Vagina (tissue), 2 donors: ENCODE data around the gene CENPU.

Source experiments
- CTCF ChIP-seq, 3 experiments: fragments of 450-650 bp in 2 of 3; fragments of 200-600 bp in 1 of 3; sonication (generic) in 1 of 3; IDR thresholded peaks; one replicate each; pipeline ENCODE4 v1.5.1; 2017 to 2019; ENCODE audit warnings: antibody characterized with exemption in 3 of 3, mild to moderate bottlenecking in 2 of 3, moderate library complexity in 2 of 3
- POLR2A ChIP-seq, 2 donors: fragments of 450-650 bp; IDR thresholded peaks; one replicate each; pipeline ENCODE4 v1.6.1; 2017; ENCODE audit warnings: antibody characterized with exemption in 2 of 2, mild to moderate bottlenecking in 2 of 2, moderate library complexity in 2 of 2
- POLR2AphosphoS5 ChIP-seq, 2 donors: sonication (generic); formaldehyde crosslinking; IDR thresholded peaks; one replicate each; pipeline ENCODE4 v1.9.0; 2017; ENCODE audit warnings: antibody characterized with exemption in 2 of 2, mild to moderate bottlenecking in 2 of 2, low read depth in 1 of 2; ENCODE audit not compliant: insufficient read depth in 1 of 2

- TF ChIP-seq CTCF (IDR thresholded peaks at IDR 0.05): no peak
- TF ChIP-seq POLR2AphosphoS5 (IDR thresholded peaks at IDR 0.05; ENCODE audit: insufficient read depth in 1 of 2, low read depth in 1 of 2): no peak
- no peak for TF ChIP-seq POLR2A (IDR thresholded peaks at IDR 0.05)
Measured at GRCh38 chr4:184669251-184669650, 64.6 kb downstream of the CENPU start.
